Aorta (tissue), 5 donors: ENCODE data around the gene GAN. TPM values are rescaled to one million over a fixed set of nuclear protein-coding genes. Genes with fewer than 3 reads are reported as not detected.

ENCODE experiments used
- ATAC-seq: fragments of 200-7000 bp; cut with Tn5 transposase; one replicate; pipeline ENCODE4 v1.9.1; 2022; ENCODE audit warnings: moderate library complexity; ENCODE audit not compliant: low FRiP score
- DNase-seq, 2 donors: peaks; one replicate each; pipeline ENCODE4 v3.0.0-alpha.2; 2020
- H3K27ac ChIP-seq, 2 donors: one replicate each; pipeline ENCODE4 v1.5.1; 2013; ENCODE audit warnings: low read length in 2 of 2, mild to moderate bottlenecking in 2 of 2, moderate library complexity in 2 of 2, control low read depth in 1 of 2, inconsistent platforms in 1 of 2, low read depth in 1 of 2
- H3K27me3 ChIP-seq, 2 donors: one replicate each; pipeline ENCODE4 v1.6.1; 2013; ENCODE audit warnings: control low read depth in 1 of 2, low read length in 1 of 2, mild to moderate bottlenecking in 1 of 2, moderate library complexity in 1 of 2; ENCODE audit not compliant: insufficient read depth in 2 of 2, control insufficient read depth in 1 of 2
- H3K36me3 ChIP-seq, 2 donors: one replicate each; pipeline ENCODE4 v1.6.1; 2013; ENCODE audit warnings: control low read depth in 1 of 2, low read length in 1 of 2, mild to moderate bottlenecking in 1 of 2; ENCODE audit not compliant: insufficient read depth in 2 of 2, control insufficient read depth in 1 of 2
- H3K4me1 ChIP-seq, 2 donors: one replicate each; pipeline ENCODE4 v1.6.1; 2013; ENCODE audit warnings: low read length in 2 of 2, control low read depth in 1 of 2, mild to moderate bottlenecking in 1 of 2, moderate library complexity in 1 of 2; ENCODE audit not compliant: insufficient read depth in 2 of 2, control insufficient read depth in 1 of 2
- H3K4me3 ChIP-seq, 2 donors: one replicate each; pipeline ENCODE4 v1.5.1; 2013; ENCODE audit warnings: low read length in 2 of 2, control low read depth in 1 of 2, mild to moderate bottlenecking in 1 of 2
- H3K9me3 ChIP-seq: one replicate; pipeline ENCODE4 v1.6.1; 2013; ENCODE audit warnings: mild to moderate bottlenecking, low read length; ENCODE audit not compliant: control insufficient read depth
- WGBS, 2 donors: extraction: QIAGEN DNeasy Blood & Tissue Kit; methylation state at CpG; one replicate each; pipeline ENCODE4 v1.1.7; 2013; 5-methylcytosine and 5-hydroxymethylcytosine counted together
- intact Hi-C, 2 donors: fragments of 100-400 bp; cut with DNase I; formaldehyde crosslinking; loops; one replicate each; pipeline versions ENCODE4 v1.14.2 to v1.15.0; 2022
- polyA plus RNA-seq, 2 donors: library from polyadenylated mRNA; stranded (reverse); fragments of 200-250 nt; gene quantifications; one replicate each; pipeline ENCODE4 v1.2.3, GENCODE V29; 2013
- total RNA-seq, 2 donors: library from RNA; stranded (reverse); fragmentation: NEBNext Ultra II Directional; extraction: Animal tissue kit (Norgen Biotek cat#: 25700); gene quantifications; one replicate each; pipeline ENCODE4 v1.2.1, GENCODE V29; 2021
- donor health status: healthy with polysubstance abuse.
- donor health status: Bipolar disorder and iron deficiency.
- donor health status: DM: no; HTN: no; CAD: no.
- donor health status: DM: no; HTN: no; CAD: no.
- donor health status: DM: yes; HTN: yes; CAD: no.

The GAN gene
- total and polyA plus RNA-seq, 4 donors: 0.87 to 11.9 (median 6.5) TPM

- WGBS, 2 donors: 87% methylated on average over 3 of the region's 3 CpGs
- ATAC-seq (peak; percentile 22), DNase-seq (no peak)
- Histone ChIP-seq H3K27me3 (peaks cover 0 to 1% of the 10 kb centered on the region in 2 donors), H3K9me3 (no peaks in the 10 kb centered on the region), H3K4me3 (no peak overlapping the region), H3K36me3 (no peaks in the 10 kb centered on the region), H3K4me1 (no peaks in the 10 kb centered on the region), H3K27ac (no peak overlapping the region)
- intact Hi-C loops: no loop called here
Observed at GRCh38 chr16:81276323-81276722, 38.4 kb upstream of the GAN start.

DNA sequence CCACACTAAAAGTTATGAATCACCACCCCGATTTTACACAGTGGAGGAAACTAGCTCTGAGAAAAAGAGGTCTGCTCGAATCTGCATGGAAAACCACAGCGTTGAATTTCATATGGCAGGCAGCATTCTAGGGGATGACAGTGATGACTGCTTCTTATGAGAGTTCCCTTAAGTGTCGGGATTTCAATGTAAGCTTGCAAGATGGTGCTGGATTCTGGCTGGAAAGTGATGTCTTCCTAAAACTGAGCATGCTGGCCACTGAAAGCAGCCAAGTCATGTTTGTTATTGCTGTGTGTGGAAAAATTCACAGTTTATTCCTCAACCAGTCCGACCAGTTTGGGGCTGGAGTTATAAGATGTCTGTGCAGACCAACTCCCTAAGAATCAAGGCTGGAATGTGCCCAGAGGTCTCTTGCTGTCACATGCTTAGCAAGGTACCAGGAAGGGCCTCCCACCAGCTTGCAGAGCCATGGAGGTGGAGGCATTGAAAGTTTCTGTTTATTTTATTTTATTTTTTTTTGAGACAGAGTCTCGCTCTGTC is 37.2 kb upstream of the GAN start:
- Histone ChIP-seq H3K4me3 (no peak overlapping the region), H3K4me1 (no peaks in the 10 kb centered on the region), H3K27me3 (peaks cover 0 to 1% of the 10 kb centered on the region in 2 donors), H3K36me3 (no peaks in the 10 kb centered on the region), H3K9me3 (no peaks in the 10 kb centered on the region), H3K27ac (no peak overlapping the region)
- DNase-seq: no peak
- intact Hi-C loops: no loop called here
- WGBS, 2 donors: 61 to 69% methylated on average over 6 of the region's 6 CpGs
- ATAC-seq: no peak

GRCh38 chr16:81278526-81278925 is 36.2 kb upstream of the GAN start:
- DNase-seq (no peak), ATAC-seq (no peak)
- peaks cover 0 to 1% of the 10 kb centered on the region in 2 donors for H3K27me3 ChIP-seq
- intact Hi-C loops: no loop called here
- no peak overlapping the region for H3K4me3 ChIP-seq
- no peaks in the 10 kb centered on the region for H3K36me3 ChIP-seq
- WGBS, 2 donors: 87 to 93% methylated on average over 4 of the region's 4 CpGs
- H3K4me1 ChIP-seq: no peaks in the 10 kb centered on the region
- H3K9me3 ChIP-seq: no peaks in the 10 kb centered on the region
- no peak overlapping the region for H3K27ac ChIP-seq

DNA sequence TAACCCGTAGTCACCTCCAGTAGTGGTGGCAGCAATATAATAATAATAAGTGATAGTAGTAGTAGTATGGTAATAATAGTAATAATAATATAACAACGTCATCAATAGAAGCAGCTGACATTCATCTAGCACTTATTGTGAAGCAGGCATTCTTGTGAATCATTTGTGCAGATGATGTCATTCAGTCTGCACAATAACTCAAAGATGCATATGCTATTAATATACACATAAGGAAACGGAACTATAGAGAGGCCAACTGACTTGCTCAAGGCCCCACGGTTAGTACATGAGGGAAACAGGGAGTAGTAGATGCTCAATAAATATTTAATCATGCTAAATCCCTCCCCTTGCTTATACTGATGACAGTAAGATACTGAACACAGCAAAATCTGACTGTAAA is 35.4 kb upstream of the GAN start:
- no peak for ATAC-seq
- no peak overlapping the region for H3K4me3 ChIP-seq
- intact Hi-C loops: no loop called here

DNA sequence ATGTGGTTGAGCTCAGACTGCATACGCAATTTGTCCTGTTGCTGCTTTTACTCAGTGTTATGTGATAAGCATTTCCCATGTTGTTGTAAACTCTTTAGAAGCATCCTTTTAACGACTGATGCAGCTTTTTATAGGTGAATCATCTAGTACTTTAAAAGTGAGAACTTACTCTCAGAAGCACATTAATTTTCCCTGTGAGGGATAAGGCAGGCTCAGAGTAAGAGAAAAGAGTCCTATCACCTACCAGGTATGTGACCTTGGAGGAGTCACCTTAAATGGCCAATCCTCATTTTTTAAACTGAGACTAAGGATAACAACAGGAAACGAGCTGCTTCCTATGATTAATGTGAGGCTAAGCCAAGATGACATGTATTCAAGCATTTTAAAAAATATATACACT is 34.4 kb upstream of the GAN start:
- ATAC-seq: no peak

More for the DNA sequence above, 35.4 kb upstream of the GAN start:
- Histone ChIP-seq H3K9me3 (no peaks in the 10 kb centered on the region), H3K36me3 (no peaks in the 10 kb centered on the region), H3K27me3 (peaks cover 0 to 1% of the 10 kb centered on the region in 2 donors), H3K4me1 (no peaks in the 10 kb centered on the region), H3K27ac (no peak overlapping the region)
- WGBS, 2 donors: 35 to 41% methylated on average over 4 of the region's 4 CpGs
- DNase-seq: no peak

DNA sequence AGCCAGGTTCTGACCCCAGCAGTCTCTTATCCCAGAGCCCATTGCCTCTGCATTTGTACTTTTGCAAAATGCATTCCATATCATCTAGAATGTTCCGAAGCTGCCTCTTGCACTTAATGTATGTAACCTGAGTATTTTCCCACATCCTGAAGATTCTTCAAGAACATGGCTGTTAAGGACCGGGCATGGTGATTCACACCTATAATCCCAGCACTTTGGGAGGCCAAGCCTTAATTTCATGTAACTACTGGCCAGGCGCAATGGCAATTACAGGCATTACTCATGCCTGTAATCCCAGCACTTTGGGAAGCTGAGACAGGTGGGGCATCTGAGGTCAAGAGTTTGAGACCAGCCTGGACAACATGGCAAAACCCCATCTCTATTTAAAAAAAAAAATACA is 31.7 kb upstream of the GAN start:
- H3K9me3 ChIP-seq: no peaks in the 10 kb centered on the region
- H3K4me1 ChIP-seq: no peaks in the 10 kb centered on the region
- WGBS, 2 donors: 89 to 95% methylated on average over 3 of the region's 3 CpGs
- no peaks in the 10 kb centered on the region for H3K36me3 ChIP-seq
- no peaks in the 10 kb centered on the region for H3K27me3 ChIP-seq
- H3K4me3 ChIP-seq: no peak overlapping the region
- ATAC-seq (no peak), DNase-seq (no peak)
- no peak overlapping the region for H3K27ac ChIP-seq
- intact Hi-C loops: no loop called here

More for the DNA sequence above, 34.4 kb upstream of the GAN start:
- peaks cover 0 to 1% of the 10 kb centered on the region in 2 donors for H3K27me3 ChIP-seq
- intact Hi-C loops: no loop called here
- WGBS, 2 donors: 51 to 60% methylated on average over 3 of the region's 3 CpGs
- H3K9me3 ChIP-seq: no peaks in the 10 kb centered on the region
- no peak for DNase-seq
- no peak overlapping the region for H3K27ac ChIP-seq
- H3K36me3 ChIP-seq: no peaks in the 10 kb centered on the region
- H3K4me1 ChIP-seq: no peaks in the 10 kb centered on the region
- H3K4me3 ChIP-seq: no peak overlapping the region

DNA sequence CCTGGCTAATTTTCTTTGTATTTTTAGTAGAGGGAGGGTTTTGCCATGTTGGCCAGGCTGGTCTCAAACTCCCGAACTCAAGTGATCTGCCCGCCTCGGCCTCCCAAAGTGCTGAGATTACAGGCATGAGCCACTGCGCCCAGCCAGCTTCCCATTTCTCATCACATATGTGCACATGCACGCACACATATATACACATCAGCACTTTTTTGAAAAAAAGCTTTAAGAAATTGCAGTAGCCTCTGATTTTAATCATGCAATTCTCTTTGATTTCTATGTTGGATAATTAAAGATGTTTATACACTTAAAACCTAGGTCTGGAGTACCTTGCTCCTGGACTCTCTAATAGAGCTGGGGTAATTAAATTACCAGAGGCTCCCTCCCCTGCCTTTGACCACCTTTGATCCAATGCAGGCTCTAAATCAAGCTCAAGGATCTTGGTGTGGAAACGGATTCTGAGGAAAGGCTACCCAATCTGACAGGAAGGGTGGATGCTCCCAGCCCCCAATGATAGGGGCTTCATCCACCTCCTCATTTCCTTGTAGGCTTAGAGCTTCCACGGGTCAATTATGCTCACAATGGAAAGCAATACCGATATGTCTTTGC is 29.7 kb upstream of the GAN start:
- intact Hi-C loops: no loop called here
- H3K27ac ChIP-seq: no peak overlapping the region
- no peak for ATAC-seq
- DNase-seq: peak in 1 of 2 donors; percentile 35
- no peaks in the 10 kb centered on the region for H3K9me3 ChIP-seq
- WGBS, 2 donors: 75 to 76% methylated on average over 8 of the region's 8 CpGs
- H3K4me1 ChIP-seq: no peaks in the 10 kb centered on the region
- H3K4me3 ChIP-seq: no peak overlapping the region
- H3K36me3 ChIP-seq: no peaks in the 10 kb centered on the region
- no peaks in the 10 kb centered on the region for H3K27me3 ChIP-seq

GRCh38 chr16:81286190-81286589 is 28.6 kb upstream of the GAN start:
- intact Hi-C loops: no loop called here
- 98 to 100% methylated on average over 1 of the region's 1 CpG for WGBS, 2 donors
- H3K36me3 ChIP-seq: no peaks in the 10 kb centered on the region
- H3K27ac ChIP-seq: no peak overlapping the region
- DNase-seq (no peak), ATAC-seq (no peak)
- H3K4me3 ChIP-seq: no peak overlapping the region
- H3K9me3 ChIP-seq: no peaks in the 10 kb centered on the region
- no peaks in the 10 kb centered on the region for H3K27me3 ChIP-seq
- H3K4me1 ChIP-seq: no peaks in the 10 kb centered on the region

- intact Hi-C loops: no loop called here
- DNase-seq (peak in 1 of 2 donors; percentile 38), ATAC-seq (no peak)
- 84 to 86% methylated on average over 9 of the region's 9 CpGs for WGBS, 2 donors
- no peak overlapping the region for H3K4me3 ChIP-seq
- H3K27ac ChIP-seq: no peak overlapping the region
- no peaks in the 10 kb centered on the region for H3K36me3 ChIP-seq
- no peaks in the 10 kb centered on the region for H3K9me3 ChIP-seq
- no peaks in the 10 kb centered on the region for H3K4me1 ChIP-seq
- no peaks in the 10 kb centered on the region for H3K27me3 ChIP-seq
Observed at GRCh38 chr16:81291117-81291516, 23.6 kb upstream of the GAN start.
